GM10266 (cell line): Measurements from ENCODE around the gene SCML2.

Source experiments
- DNase-seq: peaks from one replicate; pipeline ENCODE4 v3.0.0; 2012; ENCODE audit errors: extremely low spot score
- TF ChIP-seq, protein P1 (sequence below): IDR thresholded peaks from 2 replicates; pipeline ENCODE4 v1.5.1; 2012; ENCODE audit warnings: mild to moderate bottlenecking, low read depth; ENCODE audit not compliant: control insufficient read depth, insufficient read depth; ENCODE audit errors: missing control alignments

The SCML2 gene

DNA sequence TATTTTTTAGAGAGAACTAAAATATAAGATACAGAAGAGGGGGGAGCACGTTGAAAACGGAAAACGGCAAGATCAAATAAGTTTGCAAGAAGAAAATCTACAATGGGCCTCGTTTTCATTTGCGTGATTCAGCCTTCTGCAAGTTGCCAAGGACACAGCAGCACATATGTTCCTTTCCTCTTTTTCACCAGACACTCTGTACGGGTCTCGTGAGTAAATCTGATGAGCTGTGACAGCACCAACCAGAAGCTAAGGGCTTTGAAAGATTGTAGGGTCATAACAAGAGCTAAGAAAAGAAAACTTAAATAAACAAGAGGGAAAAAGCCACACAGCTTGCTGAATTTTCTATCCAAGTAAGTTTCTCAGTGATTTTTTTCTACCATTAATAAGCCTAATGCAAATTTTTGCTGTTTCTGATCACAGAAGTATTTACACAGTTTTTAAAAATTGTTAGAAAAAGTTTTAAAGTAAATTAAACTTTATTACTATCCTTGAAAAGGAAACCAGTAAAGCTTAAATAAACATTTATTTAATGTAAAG lies 63.4 kb downstream of the SCML2 start:
- TF ChIP-seq, protein P1, sequence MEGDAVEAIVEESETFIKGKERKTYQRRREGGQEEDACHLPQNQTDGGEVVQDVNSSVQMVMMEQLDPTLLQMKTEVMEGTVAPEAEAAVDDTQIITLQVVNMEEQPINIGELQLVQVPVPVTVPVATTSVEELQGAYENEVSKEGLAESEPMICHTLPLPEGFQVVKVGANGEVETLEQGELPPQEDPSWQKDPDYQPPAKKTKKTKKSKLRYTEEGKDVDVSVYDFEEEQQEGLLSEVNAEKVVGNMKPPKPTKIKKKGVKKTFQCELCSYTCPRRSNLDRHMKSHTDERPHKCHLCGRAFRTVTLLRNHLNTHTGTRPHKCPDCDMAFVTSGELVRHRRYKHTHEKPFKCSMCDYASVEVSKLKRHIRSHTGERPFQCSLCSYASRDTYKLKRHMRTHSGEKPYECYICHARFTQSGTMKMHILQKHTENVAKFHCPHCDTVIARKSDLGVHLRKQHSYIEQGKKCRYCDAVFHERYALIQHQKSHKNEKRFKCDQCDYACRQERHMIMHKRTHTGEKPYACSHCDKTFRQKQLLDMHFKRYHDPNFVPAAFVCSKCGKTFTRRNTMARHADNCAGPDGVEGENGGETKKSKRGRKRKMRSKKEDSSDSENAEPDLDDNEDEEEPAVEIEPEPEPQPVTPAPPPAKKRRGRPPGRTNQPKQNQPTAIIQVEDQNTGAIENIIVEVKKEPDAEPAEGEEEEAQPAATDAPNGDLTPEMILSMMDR = no peak
- DNase-seq = no peak

DNA sequence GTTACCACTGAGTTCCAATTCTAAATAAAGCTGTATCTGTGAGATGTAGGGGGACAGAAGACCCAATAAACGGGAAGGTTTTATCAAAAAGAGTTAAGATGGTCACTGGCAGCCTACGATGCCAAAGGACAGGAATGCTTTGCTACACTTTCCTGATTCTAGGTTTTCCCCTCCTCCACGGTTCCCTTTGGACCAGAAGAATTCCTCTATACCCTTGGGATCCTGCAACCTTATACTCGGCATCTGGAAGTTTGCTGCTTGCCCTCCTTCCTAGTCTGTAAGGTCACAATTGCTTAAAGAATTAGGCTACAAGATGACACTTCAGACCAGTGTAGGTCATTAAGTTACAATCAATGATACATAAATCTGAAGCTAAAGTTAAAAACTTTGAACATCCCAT lies 64.3 kb downstream of the SCML2 start:
- DNase-seq = no peak

DNA sequence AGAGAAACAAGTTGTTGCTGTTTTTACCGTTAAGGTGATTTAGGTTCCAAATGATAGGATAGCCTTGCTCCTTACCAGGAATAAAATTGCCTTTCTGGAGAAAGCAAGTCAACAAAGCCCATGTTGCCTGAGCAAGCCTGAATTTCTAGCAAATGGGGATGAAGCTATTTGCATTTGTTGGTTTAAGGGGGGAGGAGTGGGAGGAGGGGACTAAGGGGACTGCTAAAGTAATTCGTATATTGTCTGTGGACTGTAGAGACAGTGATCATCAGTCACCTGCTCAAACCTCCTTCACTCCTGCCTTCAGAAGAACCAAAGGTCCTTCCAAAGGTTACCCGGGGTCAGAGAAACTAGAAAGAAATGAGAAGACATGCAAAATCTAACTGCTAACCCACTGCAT lies 65.8 kb downstream of the SCML2 start:
- TF ChIP-seq, protein P1 = no peak

More for the DNA sequence above, 64.3 kb downstream of the SCML2 start:
- TF ChIP-seq, protein P1 = no peak

GRCh38 chrX:18286322-18286831 lies 68.1 kb downstream of the SCML2 start:
- no peak for DNase-seq

More for the DNA sequence above, 65.8 kb downstream of the SCML2 start:
- no peak for DNase-seq

DNA sequence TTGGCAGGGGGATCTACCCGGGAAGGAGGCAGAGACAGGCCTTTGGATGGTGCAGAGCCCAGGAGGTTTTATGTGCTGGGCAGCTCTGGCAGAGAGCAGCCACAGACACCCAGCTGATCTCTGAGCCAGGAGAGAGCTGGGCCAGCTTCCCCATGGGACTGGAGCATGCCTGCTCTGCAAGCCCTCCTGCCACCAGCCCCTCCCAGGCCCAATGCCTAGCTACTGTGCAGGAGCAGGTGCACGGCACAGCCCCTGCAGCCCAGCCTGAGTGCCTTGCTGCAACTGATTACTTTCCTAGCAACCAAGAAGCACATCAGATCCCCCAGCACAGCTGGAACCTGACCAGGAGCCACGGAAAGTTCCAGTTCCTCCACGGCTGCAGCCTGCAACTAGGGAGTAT lies 76.0 kb downstream of the SCML2 start:
- DNase-seq = no peak
- TF ChIP-seq, protein P1 = no peak

More at GRCh38 chrX:18286322-18286831, 68.1 kb downstream of the SCML2 start:
- TF ChIP-seq, protein P1 = no peak

DNA sequence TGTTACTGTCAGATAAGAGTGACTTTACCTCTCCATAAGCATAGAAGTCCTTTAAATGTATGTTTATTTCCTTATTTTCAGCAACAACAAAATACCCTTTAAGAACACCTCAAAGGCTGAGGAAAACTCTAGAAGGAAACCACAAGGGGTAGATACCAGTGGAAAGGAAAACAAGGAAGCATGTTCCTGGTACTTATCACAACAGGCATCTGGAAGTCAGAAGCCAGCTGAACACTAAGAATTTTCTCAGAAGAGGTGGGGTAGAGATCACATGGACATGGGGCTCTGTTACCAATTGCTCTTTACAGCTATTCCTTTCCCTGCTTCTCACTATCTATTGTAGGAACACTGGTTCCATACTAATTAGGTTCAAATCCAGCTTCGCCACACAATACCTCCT lies 82.3 kb downstream of the SCML2 start:
- TF ChIP-seq, protein P1 = no peak
- DNase-seq = no peak

- no peak for DNase-seq
Measured at GRCh38 chrX:18271725-18272124, 82.8 kb downstream of the SCML2 start.

More at GRCh38 chrX:18271725-18272124, 82.8 kb downstream of the SCML2 start:
- TF ChIP-seq, protein P1 = no peak
